Activated naive CD4-positive, alpha-beta T cell treated with anti-CD3 and anti-CD28 coated beads for 36 hours (primary cell): ENCODE data around the gene PPP2R5C. TPM values are rescaled to one million over a fixed set of nuclear protein-coding genes. Genes with fewer than 3 reads are reported as not detected.
A peak's percentile ranks its signal among the peaks of the same experiment; 100 is the strongest.

Experiments used
- CTCF ChIA-PET: fragments of 350-600 bp; sonication (Branson Sonifier 250); formaldehyde crosslinking; loops from one replicate; lab custom pipeline; 2021; ENCODE audit warnings: antibody characterized with exemption; lab: Charles Lee
- DNase-seq: peaks from one replicate; pipeline ENCODE4 v3.0.0-alpha.2; 2020
- H3K27ac Mint-ChIP-seq: one replicate; pipeline ENCODE4 v1.8.0; 2021; ENCODE audit warnings: mild to moderate bottlenecking, mixed read lengths
- H3K27me3 Mint-ChIP-seq: one replicate; pipeline ENCODE4 v1.8.0; 2021; ENCODE audit warnings: low read depth, mixed read lengths
- H3K36me3 Mint-ChIP-seq: one replicate; pipeline ENCODE4 v1.8.0; 2021; ENCODE audit warnings: low read depth, mixed read lengths
- H3K4me1 Mint-ChIP-seq: one replicate; pipeline ENCODE4 v1.8.0; 2021; ENCODE audit warnings: low read depth, mixed read lengths
- H3K4me3 Mint-ChIP-seq: one replicate; pipeline ENCODE4 v1.8.0; 2021; ENCODE audit warnings: mild to moderate bottlenecking, moderate library complexity, mixed read lengths
- H3K9me3 Mint-ChIP-seq: one replicate; pipeline ENCODE4 v1.8.0; 2021; ENCODE audit warnings: mixed read lengths
- intact Hi-C: fragments of 100-400 bp; cut with micrococcal nuclease; formaldehyde crosslinking; loops from one replicate; pipeline ENCODE4 v1.15.1; 2023
- total RNA-seq, 2 experiments: library from RNA; stranded (reverse); gene quantifications; one replicate each; pipeline ENCODE4 v1.2.3, GENCODE V29; 2021

PPP2R5C gene
- total RNA-seq, 2 experiments from 2014 or later: 280 to 294 TPM

DNA sequence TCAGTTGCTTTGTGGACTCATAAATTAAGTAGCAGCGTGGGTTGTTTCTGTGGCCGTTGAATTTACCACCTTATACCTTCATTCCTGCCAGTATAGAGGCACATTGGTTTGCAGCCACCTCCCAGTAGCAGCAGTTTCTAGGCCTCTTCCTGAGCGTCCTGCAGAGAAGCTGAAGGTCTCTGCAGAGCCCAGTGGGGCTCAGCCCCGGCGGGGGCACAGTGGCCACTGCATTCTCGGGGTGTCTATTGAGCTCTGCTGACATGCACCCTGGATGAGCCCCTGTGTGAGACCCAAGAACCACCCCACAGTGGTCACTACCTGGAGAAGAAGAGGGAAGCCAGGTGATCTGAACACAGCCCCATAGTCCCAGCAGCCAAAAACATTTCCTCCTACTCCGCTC lies 145.1 kb downstream of the PPP2R5C start:
- H3K27ac Mint-ChIP-seq: peak overlapping the region; percentile 13
- peaks cover 37% of the 10 kb centered on the region for H3K36me3 Mint-ChIP-seq
- no peaks in the 10 kb centered on the region for H3K4me1 Mint-ChIP-seq
- no peak overlapping the region for H3K4me3 Mint-ChIP-seq
- intact Hi-C loops: no loop called here
- CTCF ChIA-PET: no interaction called here
- DNase-seq: no peak
- H3K27me3 Mint-ChIP-seq: no peaks in the 10 kb centered on the region
- no peaks in the 10 kb centered on the region for H3K9me3 Mint-ChIP-seq

DNA sequence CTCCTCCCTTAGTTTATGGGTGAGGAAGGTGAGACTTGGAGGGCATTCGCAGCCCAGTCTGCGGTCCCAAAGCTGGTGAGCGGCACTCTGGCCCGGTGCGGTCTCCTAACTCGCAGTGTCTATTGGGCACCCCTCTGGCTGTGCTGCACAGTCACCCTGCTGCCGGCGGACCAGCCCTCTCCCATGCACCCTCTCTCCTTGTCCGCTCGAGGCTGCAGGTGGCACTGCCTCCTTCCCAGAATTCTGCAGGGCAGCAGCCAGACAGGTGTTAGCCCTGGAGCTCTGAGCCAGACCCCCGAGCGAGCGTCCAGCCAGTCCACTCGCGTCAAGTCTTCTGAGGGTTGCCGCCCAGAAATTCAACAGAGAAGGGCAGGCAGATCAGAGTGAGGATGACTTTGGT lies 146.1 kb downstream of the PPP2R5C start:
- no peaks in the 10 kb centered on the region for H3K9me3 Mint-ChIP-seq
- H3K27ac Mint-ChIP-seq: no peak overlapping the region
- DNase-seq: no peak
- no peak overlapping the region for H3K4me3 Mint-ChIP-seq
- intact Hi-C loops: no loop called here
- CTCF ChIA-PET: no interaction called here
- H3K36me3 Mint-ChIP-seq: peaks cover 31% of the 10 kb centered on the region
- no peaks in the 10 kb centered on the region for H3K27me3 Mint-ChIP-seq
- H3K4me1 Mint-ChIP-seq: no peaks in the 10 kb centered on the region

DNA sequence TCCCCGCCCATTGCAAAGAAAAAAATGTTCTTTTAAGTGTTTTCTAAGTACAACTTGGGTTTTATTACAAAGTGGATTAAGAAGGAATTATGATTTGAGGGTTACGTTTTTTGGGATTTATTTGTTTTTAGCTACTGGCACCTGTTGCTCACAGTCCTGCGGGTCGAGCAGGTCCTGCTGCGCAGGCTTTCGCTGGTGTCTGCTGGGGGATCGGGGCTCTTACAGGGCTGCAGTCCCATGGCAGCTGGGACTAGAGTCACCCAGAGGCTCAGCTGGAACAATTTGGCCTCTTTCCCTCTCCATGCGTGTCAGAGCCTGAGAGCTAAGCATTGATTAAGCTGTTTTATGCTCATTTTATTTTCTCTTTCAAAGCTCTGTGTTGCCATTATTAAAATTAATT lies 147.3 kb downstream of the PPP2R5C start:
- intact Hi-C loops: no loop called here
- CTCF ChIA-PET: interaction anchor here (1.0 kb wide), 1 partner anchor 138 kb away, joined by 3 read pairs; no protein-coding TSS in a partner anchor
- H3K27ac Mint-ChIP-seq: peak overlapping the region; percentile 30
- no peak for DNase-seq
- H3K27me3 Mint-ChIP-seq: no peaks in the 10 kb centered on the region
- peaks cover 29% of the 10 kb centered on the region for H3K36me3 Mint-ChIP-seq
- no peaks in the 10 kb centered on the region for H3K4me1 Mint-ChIP-seq
- H3K4me3 Mint-ChIP-seq: no peak overlapping the region
- H3K9me3 Mint-ChIP-seq: no peaks in the 10 kb centered on the region

DNA sequence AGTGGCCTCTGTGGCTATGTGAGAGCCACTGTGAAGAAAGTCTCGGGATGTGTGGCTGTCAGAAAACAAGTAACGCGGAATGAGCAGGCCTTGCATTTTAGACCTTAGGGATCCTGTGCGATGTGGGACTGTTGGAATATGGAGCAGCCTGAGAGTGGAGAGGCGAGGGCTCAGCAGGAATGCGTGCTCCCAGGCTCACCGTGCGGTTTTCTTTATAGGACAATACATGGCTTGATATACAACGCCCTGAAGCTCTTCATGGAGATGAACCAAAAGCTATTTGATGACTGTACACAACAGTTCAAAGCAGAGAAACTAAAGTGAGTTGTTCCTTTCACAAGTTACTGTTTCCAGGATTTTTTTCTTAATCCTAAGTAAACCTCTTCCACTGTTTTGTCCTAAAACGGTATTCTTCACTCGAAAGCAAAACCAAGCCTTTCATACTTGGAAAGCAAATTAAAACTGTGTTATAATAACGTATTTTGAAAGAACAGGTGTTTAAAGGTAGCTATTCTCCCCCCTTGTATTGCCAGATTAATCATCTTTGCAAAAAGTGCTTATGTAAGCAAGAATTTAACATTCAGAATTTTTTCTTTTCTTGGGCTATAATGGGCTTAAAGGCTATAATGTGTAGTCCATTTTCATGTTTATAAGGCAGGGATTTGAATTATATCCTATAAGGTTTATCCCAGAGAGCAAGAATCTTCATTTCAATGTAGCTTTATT lies 148.0 kb downstream of the PPP2R5C start:
- intact Hi-C loops: no loop called here
- H3K9me3 Mint-ChIP-seq: no peaks in the 10 kb centered on the region
- H3K4me3 Mint-ChIP-seq: no peak overlapping the region
- DNase-seq: no peak
- CTCF ChIA-PET: interaction anchor here (1.0 kb wide), 1 partner anchor 138 kb away, joined by 3 read pairs; no protein-coding TSS in a partner anchor
- H3K36me3 Mint-ChIP-seq: peaks cover 29% of the 10 kb centered on the region
- H3K27me3 Mint-ChIP-seq: no peaks in the 10 kb centered on the region
- peak overlapping the region; percentile 5 for H3K27ac Mint-ChIP-seq
- H3K4me1 Mint-ChIP-seq: no peaks in the 10 kb centered on the region

DNA sequence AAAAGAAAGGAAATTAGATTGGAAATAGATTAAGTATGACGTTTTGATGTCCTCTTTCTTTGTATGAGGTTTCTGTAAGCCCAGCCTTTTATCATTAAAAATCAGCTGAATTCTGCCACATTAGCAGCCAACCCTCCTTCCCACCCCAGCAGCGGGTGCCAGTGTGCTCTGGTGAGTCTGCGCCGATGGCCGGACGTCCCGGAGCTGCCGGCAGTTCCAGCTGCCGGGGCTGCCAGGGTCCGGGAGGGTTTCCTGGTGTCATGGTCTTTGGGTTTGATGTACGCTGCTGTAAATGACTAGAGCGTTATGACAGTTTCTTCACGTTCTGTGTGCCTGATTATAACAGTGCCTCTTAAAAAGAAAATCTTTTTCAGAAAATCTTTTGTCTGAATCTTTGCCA lies 151.3 kb downstream of the PPP2R5C start:
- Mint-ChIP-seq H3K9me3 (no peaks in the 10 kb centered on the region), H3K36me3 (peaks cover 13% of the 10 kb centered on the region), H3K4me1 (no peaks in the 10 kb centered on the region), H3K4me3 (no peak overlapping the region), H3K27me3 (no peaks in the 10 kb centered on the region), H3K27ac (no peak overlapping the region)
- intact Hi-C loops: no loop called here
- DNase-seq: no peak
- CTCF ChIA-PET: no interaction called here

DNA sequence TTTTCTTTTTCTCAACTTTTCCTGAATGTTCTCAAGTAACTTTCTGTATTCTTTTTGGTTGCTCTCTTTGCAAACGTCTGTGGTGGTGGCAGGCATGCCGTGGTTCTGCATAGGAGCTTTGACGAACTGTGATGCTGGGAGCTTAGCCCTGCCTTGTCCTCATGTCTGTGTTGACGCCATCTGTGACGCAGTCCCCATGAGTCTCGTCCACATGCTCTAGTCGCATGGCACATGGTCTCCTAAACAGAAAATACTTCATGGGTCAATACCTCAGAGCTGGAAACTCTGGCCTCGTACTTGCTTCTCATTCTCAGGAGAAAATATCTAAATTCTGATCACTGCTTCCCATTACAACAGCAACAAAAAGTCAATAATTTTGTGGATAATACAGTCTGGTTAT lies 152.6 kb downstream of the PPP2R5C start:
- no peaks in the 10 kb centered on the region for H3K27me3 Mint-ChIP-seq
- H3K27ac Mint-ChIP-seq: peak overlapping the region; percentile 3
- DNase-seq: no peak
- intact Hi-C loops: no loop called here
- no peaks in the 10 kb centered on the region for H3K9me3 Mint-ChIP-seq
- H3K36me3 Mint-ChIP-seq: peaks cover 12% of the 10 kb centered on the region
- no peak overlapping the region for H3K4me3 Mint-ChIP-seq
- CTCF ChIA-PET: interaction anchor here (0.9 kb wide), 1 partner anchor 143 kb away, joined by 3 read pairs; no protein-coding TSS in a partner anchor
- H3K4me1 Mint-ChIP-seq: no peaks in the 10 kb centered on the region

DNA sequence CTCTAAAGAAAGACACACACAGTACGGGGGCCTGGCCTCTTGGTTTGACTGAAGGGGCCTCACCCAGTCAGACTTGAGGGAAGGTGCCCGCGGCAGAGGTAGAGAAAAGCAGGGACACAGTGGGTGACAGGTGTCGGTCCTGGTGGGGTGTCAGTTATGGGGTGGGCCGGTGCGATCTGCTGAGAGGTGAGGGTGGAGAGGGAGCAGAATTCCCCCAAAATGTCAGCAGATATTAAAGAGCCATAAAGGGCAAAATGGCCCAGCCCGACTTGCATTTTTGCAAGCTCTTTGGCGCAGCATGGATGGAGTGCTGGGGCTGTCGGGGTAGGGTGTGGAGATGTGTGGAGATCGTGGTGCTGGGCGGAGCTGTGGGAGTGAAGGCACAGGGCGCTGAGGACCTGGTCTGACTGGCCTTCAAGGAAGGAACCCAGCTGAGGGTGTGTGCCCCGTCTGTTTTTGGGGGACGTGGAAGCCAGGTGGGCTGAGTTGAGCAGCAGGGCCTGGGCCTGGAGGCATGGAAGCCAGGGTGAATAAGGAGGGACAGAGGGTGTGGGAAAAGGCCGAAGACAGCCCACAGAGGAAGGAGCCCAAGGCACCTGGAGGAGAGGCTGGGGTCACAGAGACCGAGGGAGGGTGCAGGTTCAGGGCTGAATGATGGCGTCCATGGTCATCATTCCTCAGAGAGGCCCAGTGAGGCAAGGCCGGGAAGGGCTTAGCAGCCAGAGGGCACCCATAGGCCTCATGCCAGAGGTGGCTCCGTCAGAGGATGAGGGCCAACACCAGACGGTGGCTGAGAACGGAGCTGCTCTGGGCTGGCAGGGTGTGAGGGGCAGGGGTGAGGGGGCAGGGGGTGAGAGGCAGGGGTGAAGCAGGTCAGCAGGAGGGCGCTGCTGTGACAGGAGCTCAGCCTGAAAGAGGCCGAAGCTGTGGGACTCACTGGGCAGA lies 154.6 kb downstream of the PPP2R5C start:
- no peak overlapping the region for H3K4me3 Mint-ChIP-seq

DNA sequence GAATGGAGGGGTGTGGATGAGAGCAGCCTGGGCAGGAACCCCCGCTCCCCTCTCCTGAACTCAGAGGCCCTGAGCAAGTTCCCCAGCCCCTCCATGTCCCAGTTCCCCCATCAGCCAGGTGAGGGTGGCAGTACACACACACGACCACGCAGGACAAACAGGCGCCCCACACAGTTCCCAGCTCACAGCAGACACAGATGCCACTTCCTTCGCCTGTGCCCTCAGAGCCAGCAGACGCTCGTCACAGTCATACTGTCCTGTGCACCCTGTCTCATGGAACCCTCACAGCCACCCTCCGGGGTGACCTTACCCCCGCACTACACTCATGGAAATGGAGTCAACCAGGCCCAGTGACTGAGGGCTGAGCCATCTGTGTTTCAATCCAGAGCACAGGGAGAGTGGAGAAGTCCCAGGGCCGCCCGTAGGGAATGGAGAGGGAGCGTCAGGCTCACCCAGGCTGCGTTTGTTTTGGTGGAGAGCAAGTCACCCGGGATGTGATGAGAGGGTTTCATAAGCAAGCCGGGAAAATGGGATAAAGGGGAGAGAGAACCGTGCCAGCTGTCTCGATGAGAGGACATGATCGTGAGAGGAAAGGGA lies 155.4 kb downstream of the PPP2R5C start:
- CTCF ChIA-PET: no interaction called here
- intact Hi-C loops: no loop called here
- Mint-ChIP-seq H3K36me3 (peaks cover 10% of the 10 kb centered on the region), H3K4me1 (no peaks in the 10 kb centered on the region), H3K9me3 (no peaks in the 10 kb centered on the region), H3K4me3 (no peak overlapping the region), H3K27me3 (no peaks in the 10 kb centered on the region), H3K27ac (peak overlapping the region; percentile 41)
- DNase-seq: no peak

More for the DNA sequence above, 154.6 kb downstream of the PPP2R5C start:
- H3K4me1 Mint-ChIP-seq: no peaks in the 10 kb centered on the region
- H3K27me3 Mint-ChIP-seq: no peaks in the 10 kb centered on the region
- peak overlapping the region; percentile 3 for H3K27ac Mint-ChIP-seq
- H3K9me3 Mint-ChIP-seq: no peaks in the 10 kb centered on the region
- no peak for DNase-seq
- H3K36me3 Mint-ChIP-seq: peaks cover 9% of the 10 kb centered on the region
- CTCF ChIA-PET: interaction anchor here (0.6 kb wide), 1 partner anchor 107 kb away, joined by 4 read pairs; no protein-coding TSS in a partner anchor
- intact Hi-C loops: no loop called here

DNA sequence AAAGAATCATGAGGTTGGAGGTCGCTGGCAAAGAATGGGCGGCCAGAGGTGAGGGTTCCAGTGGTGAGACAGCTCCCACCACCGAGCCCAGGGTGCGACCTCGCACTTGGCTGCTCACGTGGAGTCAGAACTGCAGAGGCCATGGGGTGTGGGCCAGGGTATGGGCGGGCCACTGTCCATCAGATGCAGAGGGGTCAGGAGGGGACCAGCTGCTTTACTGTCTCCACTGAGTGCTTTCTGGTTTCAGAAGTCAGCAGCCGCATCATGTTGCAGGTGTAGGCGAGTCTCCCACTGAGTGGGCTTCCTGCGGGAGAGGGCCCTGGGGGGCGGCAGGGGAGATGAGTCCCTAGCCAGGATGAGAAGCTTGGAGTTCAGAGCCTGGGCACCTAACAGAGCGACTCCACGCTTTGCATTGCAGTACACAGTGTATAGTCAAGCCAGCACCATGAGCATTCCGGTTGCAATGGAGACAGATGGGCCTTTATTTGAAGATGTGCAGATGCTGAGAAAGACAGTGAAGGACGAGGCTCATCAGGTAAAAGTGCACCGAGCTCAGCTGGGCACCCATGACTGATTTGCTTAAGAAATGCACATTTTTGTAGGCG lies 156.0 kb downstream of the PPP2R5C start:
- intact Hi-C loops: no loop called here
- no peak overlapping the region for H3K27ac Mint-ChIP-seq
- no peak overlapping the region for H3K4me3 Mint-ChIP-seq
- no peaks in the 10 kb centered on the region for H3K4me1 Mint-ChIP-seq
- peaks cover 11% of the 10 kb centered on the region for H3K36me3 Mint-ChIP-seq
- CTCF ChIA-PET: interaction anchor here (0.6 to 0.7 kb wide), 2 partner anchors 72 to 218 kb away, joined by 3 to 5 read pairs; no protein-coding TSS in a partner anchor
- no peak for DNase-seq
- no peaks in the 10 kb centered on the region for H3K9me3 Mint-ChIP-seq
- H3K27me3 Mint-ChIP-seq: no peaks in the 10 kb centered on the region

DNA sequence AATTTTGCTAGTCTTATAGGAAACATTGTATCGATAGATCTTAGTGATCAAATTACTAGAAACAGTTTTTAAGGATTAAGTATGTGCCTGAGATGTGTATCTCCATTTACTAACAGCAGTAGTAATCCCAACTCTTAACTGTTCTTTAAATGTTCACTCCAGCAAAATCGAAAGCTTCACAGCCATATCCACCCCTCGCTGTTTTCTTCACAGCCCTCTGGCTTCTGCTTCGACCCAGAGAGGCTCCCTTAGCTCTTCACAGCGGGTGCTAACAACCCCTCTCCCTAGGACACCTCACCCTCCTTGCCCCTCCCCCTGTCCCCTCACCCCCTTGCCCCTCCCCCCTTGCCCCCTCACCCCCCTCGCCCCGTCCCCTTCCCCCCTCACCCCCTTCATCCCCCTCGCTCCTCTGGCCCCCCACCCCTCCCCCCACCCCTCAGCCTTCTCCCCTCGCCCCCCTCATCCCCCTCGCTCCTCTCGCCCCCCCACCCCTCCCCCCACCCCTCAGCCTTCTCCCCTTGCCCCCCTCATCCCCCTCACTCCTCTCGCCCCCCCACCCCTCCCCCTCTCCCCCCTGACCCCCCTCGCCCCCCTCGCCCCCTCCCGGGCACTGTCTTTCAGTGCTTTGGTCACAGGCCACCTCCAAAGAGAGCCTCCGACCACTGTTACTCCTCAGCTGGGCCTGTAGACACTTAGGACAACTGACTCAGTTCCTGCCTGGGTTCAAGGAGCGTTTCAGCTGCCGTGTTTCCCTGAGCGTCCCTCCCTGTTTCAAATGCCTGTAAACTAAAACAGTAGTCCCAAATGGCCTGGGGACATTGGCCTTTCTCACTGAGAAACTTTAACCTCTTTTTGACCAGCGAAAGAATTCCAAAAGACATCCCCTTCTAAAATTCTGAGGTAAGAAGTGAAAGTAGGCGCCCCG lies 156.8 kb downstream of the PPP2R5C start:
- CTCF ChIA-PET: interaction anchor here (0.6 to 0.7 kb wide), 2 partner anchors 73 to 218 kb away, joined by 3 to 5 read pairs; no protein-coding TSS in a partner anchor
- no peaks in the 10 kb centered on the region for H3K9me3 Mint-ChIP-seq
- H3K36me3 Mint-ChIP-seq: peaks cover 11% of the 10 kb centered on the region
- H3K27me3 Mint-ChIP-seq: no peaks in the 10 kb centered on the region
- H3K27ac Mint-ChIP-seq: no peak overlapping the region
- intact Hi-C loops: no loop called here
- no peaks in the 10 kb centered on the region for H3K4me1 Mint-ChIP-seq
- no peak overlapping the region for H3K4me3 Mint-ChIP-seq
- DNase-seq: no peak

DNA sequence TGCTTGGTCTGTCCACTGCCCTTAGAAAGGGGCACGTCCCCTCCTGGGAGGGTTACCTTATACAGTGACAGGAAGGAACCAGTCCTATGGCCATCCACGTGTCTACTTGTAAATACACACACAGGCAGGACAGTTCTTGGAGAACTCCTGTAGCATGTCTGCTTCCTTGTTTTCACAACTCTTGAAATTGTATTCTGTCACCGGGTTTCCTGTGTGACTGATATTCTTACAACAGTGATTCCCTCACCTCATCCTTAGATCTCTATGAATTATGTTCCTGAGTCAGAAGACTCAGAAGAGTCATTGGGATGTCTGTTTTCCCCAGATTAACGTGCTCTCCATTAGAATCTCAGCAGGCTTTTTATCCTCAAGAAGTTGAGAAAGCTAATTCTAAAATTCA lies 158.8 kb downstream of the PPP2R5C start:
- CTCF ChIA-PET: interaction anchor here (0.6 to 0.7 kb wide), 2 partner anchors 183 to 268 kb away, joined by 3 to 5 read pairs; no protein-coding TSS in a partner anchor
- H3K36me3 Mint-ChIP-seq: peaks cover 8% of the 10 kb centered on the region

More for the DNA sequence above, 158.8 kb downstream of the PPP2R5C start:
- Mint-ChIP-seq H3K27me3 (no peaks in the 10 kb centered on the region), H3K4me3 (no peak overlapping the region), H3K27ac (no peak overlapping the region), H3K4me1 (no peaks in the 10 kb centered on the region), H3K9me3 (no peaks in the 10 kb centered on the region)
- intact Hi-C loops: no loop called here
- no peak for DNase-seq
